DND-41 (cell line): ENCODE measurements around the gene MLXIPL.

Experiments
- CTCF ChIP-seq: IDR thresholded peaks from 2 replicates; pipeline ENCODE4 v1.5.1; 2012; ENCODE audit warnings: borderline replicate concordance, low read length, moderate library complexity, mild to moderate bottlenecking; ENCODE audit not compliant: poor library complexity, severe bottlenecking; ENCODE audit errors: extremely low read depth
- EZH2 ChIP-seq: IDR thresholded peaks from 3 replicates; pipeline ENCODE4 v1.6.1; 2012; ENCODE audit warnings: borderline replicate concordance, low read depth, mild to moderate bottlenecking, moderate library complexity, low read length, inconsistent platforms; ENCODE audit not compliant: severe bottlenecking

DNA sequence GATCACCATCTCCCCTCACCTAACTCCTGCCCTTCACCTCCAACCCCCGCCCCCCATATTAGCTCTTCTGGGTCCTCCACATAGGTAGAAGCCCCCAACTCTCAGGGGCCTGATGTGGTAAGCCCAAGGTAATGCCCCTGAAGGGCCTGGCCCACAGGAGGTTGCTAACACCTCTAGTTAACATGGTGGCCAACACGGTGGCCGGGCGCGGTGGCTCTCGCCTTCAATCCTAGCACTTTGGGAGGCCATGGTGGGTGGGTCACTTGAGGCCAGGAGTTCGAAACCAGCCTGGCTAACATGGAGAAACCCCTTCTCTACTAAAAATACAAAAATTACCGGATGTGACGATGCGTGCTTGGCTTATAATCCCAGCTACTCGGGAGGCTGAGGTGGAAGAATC is 954 bp upstream of the MLXIPL start:
- TF ChIP-seq CTCF (no peak), EZH2 (no peak)
